Loucy (cell line): ENCODE measurements around the gene GATA5.

ENCODE experiments used
- H2AFZ ChIP-seq: fragments of 200-600 bp; sonication (generic); 2 replicates; pipeline ENCODE4 v1.6.0; 2016; ENCODE audit warnings: antibody characterized with exemption, mild to moderate bottlenecking, low read length, moderate library complexity
- H3F3A ChIP-seq: fragments of 200-600 bp; 2 replicates; pipeline ENCODE4 v1.6.0; 2016; ENCODE audit warnings: antibody characterized with exemption, low read depth, mild to moderate bottlenecking
- H3K27me3 ChIP-seq: fragments of 200-600 bp; sonication (generic); 2 replicates; pipeline ENCODE4 v1.6.1; 2014; ENCODE audit warnings: low read length, mild to moderate bottlenecking; ENCODE audit not compliant: insufficient read depth, poor library complexity, severe bottlenecking
- H3K36me3 ChIP-seq: fragments of 200-600 bp; sonication (generic); 2 replicates; pipeline ENCODE4 v1.6.1; 2016; ENCODE audit warnings: low read length; ENCODE audit not compliant: insufficient read depth
- H3K4me1 ChIP-seq: fragments of 200-600 bp; sonication (generic); 2 replicates; pipeline ENCODE4 v1.5.1; 2014; ENCODE audit warnings: low read length, mild to moderate bottlenecking; ENCODE audit not compliant: insufficient read depth, poor library complexity, severe bottlenecking
- H3K4me2 ChIP-seq: fragments of 200-600 bp; sonication (generic); 2 replicates; pipeline ENCODE4 v1.6.0; 2014; ENCODE audit warnings: antibody characterized with exemption, low read length, low read depth, mild to moderate bottlenecking; ENCODE audit not compliant: poor library complexity, severe bottlenecking
- H3K4me3 ChIP-seq: fragments of 200-600 bp; sonication (generic); 2 replicates; pipeline ENCODE4 v1.5.1; 2014; ENCODE audit warnings: low read length, mild to moderate bottlenecking, mixed read lengths; ENCODE audit not compliant: poor library complexity, severe bottlenecking
- H3K79me2 ChIP-seq: fragments of 200-600 bp; sonication (generic); 2 replicates; pipeline ENCODE4 v1.6.1; 2014; ENCODE audit warnings: low read length; ENCODE audit not compliant: insufficient read depth
- H3K9ac ChIP-seq: fragments of 200-600 bp; sonication (generic); 2 replicates; pipeline ENCODE4 v1.6.0; 2014; ENCODE audit warnings: mild to moderate bottlenecking, low read depth, low read length, moderate library complexity; ENCODE audit not compliant: poor library complexity, severe bottlenecking
- H3K9me2 ChIP-seq: fragments of 200-600 bp; sonication (generic); replicated peaks from 2 replicates; pipeline ENCODE4 v1.6.1; 2016; ENCODE audit warnings: low read depth, low read length, mixed read lengths
- H3K9me3 ChIP-seq: fragments of 200-600 bp; sonication (generic); 2 replicates; pipeline ENCODE4 v1.6.1; 2014; ENCODE audit warnings: mild to moderate bottlenecking, antibody characterized with exemption, low read length, low read depth; ENCODE audit not compliant: insufficient read depth
- H4K20me1 ChIP-seq: fragments of 200-600 bp; sonication (generic); 2 replicates; pipeline ENCODE4 v1.6.0; 2014; ENCODE audit warnings: antibody characterized with exemption, low read length, mild to moderate bottlenecking; ENCODE audit not compliant: insufficient read depth, poor library complexity, severe bottlenecking
- CTCF ChIP-seq: fragments of 200-600 bp; sonication (generic); conservative IDR thresholded peaks from 2 replicates; pipeline ENCODE4 v1.5.1; 2014; ENCODE audit warnings: mild to moderate bottlenecking, antibody characterized with exemption, low read length
- EZH2phosphoT487 ChIP-seq: fragments of 200-600 bp; IDR thresholded peaks from 2 replicates; pipeline ENCODE4 v1.6.1; 2018; ENCODE audit warnings: antibody characterized with exemption, mild to moderate bottlenecking, moderate library complexity, borderline replicate concordance

The GATA5 gene

GRCh38 chr20:62506791-62507190 lies 31.0 kb upstream of the GATA5 start:
- H4K20me1 ChIP-seq, result no peaks in the 10 kb centered on the region
- H3K79me2 ChIP-seq, result no peaks in the 10 kb centered on the region
- no peak overlapping the region for H3K4me2 ChIP-seq
- H3F3A ChIP-seq, result no peaks in the 10 kb centered on the region
- H3K36me3 ChIP-seq, result no peaks in the 10 kb centered on the region
- H3K9me3 ChIP-seq, result no peaks in the 10 kb centered on the region
- TF ChIP-seq CTCF (no peak), EZH2phosphoT487 (no peak)
- no peaks in the 10 kb centered on the region for H3K9me2 ChIP-seq
- H2AFZ ChIP-seq, result no peak overlapping the region
- peaks cover 4% of the 10 kb centered on the region for H3K4me1 ChIP-seq
- H3K4me3 ChIP-seq, result no peak overlapping the region
- H3K27me3 ChIP-seq, result no peaks in the 10 kb centered on the region
- no peak overlapping the region for H3K9ac ChIP-seq

GRCh38 chr20:62506087-62506486 lies 30.3 kb upstream of the GATA5 start:
- peaks cover 6% of the 10 kb centered on the region for H3K4me1 ChIP-seq
- H3K4me3 ChIP-seq, result no peak overlapping the region
- no peaks in the 10 kb centered on the region for H3F3A ChIP-seq
- H3K4me2 ChIP-seq, result no peak overlapping the region
- no peaks in the 10 kb centered on the region for H3K27me3 ChIP-seq
- no peak overlapping the region for H2AFZ ChIP-seq
- no peaks in the 10 kb centered on the region for H3K79me2 ChIP-seq
- no peaks in the 10 kb centered on the region for H3K9me3 ChIP-seq
- TF ChIP-seq CTCF (no peak), EZH2phosphoT487 (no peak)
- H3K9ac ChIP-seq, result no peak overlapping the region
- H3K36me3 ChIP-seq, result no peaks in the 10 kb centered on the region
- no peaks in the 10 kb centered on the region for H4K20me1 ChIP-seq
- H3K9me2 ChIP-seq, result no peaks in the 10 kb centered on the region

GRCh38 chr20:62505337-62506045 lies 29.7 kb upstream of the GATA5 start:
- Histone ChIP-seq H3K36me3 (no peaks in the 10 kb centered on the region), H3K4me3 (no peak overlapping the region), H4K20me1 (no peaks in the 10 kb centered on the region), H3K79me2 (no peaks in the 10 kb centered on the region), H3K9me3 (no peaks in the 10 kb centered on the region), H3K9me2 (no peaks in the 10 kb centered on the region), H3K4me1 (peaks cover 7% of the 10 kb centered on the region), H2AFZ (no peak overlapping the region), H3F3A (no peaks in the 10 kb centered on the region), H3K4me2 (no peak overlapping the region), H3K9ac (no peak overlapping the region), H3K27me3 (no peaks in the 10 kb centered on the region)
- TF ChIP-seq EZH2phosphoT487, result no peak
- TF ChIP-seq CTCF, result no peak
